Measurements from ENCODE around the gene C2CD2L.

GRCh38 chr11:119166368-119167076 is 59.4 kb downstream of the C2CD2L start:
- TF ChIP-seq, protein P1, sequence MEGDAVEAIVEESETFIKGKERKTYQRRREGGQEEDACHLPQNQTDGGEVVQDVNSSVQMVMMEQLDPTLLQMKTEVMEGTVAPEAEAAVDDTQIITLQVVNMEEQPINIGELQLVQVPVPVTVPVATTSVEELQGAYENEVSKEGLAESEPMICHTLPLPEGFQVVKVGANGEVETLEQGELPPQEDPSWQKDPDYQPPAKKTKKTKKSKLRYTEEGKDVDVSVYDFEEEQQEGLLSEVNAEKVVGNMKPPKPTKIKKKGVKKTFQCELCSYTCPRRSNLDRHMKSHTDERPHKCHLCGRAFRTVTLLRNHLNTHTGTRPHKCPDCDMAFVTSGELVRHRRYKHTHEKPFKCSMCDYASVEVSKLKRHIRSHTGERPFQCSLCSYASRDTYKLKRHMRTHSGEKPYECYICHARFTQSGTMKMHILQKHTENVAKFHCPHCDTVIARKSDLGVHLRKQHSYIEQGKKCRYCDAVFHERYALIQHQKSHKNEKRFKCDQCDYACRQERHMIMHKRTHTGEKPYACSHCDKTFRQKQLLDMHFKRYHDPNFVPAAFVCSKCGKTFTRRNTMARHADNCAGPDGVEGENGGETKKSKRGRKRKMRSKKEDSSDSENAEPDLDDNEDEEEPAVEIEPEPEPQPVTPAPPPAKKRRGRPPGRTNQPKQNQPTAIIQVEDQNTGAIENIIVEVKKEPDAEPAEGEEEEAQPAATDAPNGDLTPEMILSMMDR (IDR thresholded peaks at IDR 0.05) = no peak
- TF ChIP-seq, protein P2, sequence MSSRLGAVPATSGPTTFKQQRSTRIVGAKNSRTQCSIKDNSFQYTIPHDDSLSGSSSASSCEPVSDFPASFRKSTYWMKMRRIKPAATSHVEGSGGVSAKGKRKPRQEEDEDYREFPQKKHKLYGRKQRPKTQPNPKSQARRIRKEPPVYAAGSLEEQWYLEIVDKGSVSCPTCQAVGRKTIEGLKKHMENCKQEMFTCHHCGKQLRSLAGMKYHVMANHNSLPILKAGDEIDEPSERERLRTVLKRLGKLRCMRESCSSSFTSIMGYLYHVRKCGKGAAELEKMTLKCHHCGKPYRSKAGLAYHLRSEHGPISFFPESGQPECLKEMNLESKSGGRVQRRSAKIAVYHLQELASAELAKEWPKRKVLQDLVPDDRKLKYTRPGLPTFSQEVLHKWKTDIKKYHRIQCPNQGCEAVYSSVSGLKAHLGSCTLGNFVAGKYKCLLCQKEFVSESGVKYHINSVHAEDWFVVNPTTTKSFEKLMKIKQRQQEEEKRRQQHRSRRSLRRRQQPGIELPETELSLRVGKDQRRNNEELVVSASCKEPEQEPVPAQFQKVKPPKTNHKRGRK (CRISPR knock-in tag; IDR thresholded peaks at IDR 0.05; ENCODE audit: borderline replicate concordance) = no peak
- TF ChIP-seq ZNF423 (CRISPR knock-in tag; IDR thresholded peaks at IDR 0.05) (no peak), E2F5 (CRISPR knock-in tag; IDR thresholded peaks at IDR 0.05) (no peak), USF1 (CRISPR knock-in tag; IDR thresholded peaks at IDR 0.05) (no peak), RORB (CRISPR knock-in tag; IDR thresholded peaks at IDR 0.05) (no peak), SP1 (CRISPR knock-in tag; conservative IDR thresholded peaks at IDR 0.05) (no peak)
